GM10266 (cell line): ENCODE measurements around the gene WAS.
"Not testable (repeated sequence)": the region's sequence is repeated elsewhere in the genome, so short reads cannot be mapped to it uniquely, and the experiment has no call there.

Experiments
- DNase-seq: peaks from one replicate; pipeline ENCODE4 v3.0.0; 2012; ENCODE audit errors: extremely low spot score
- CTCF ChIP-seq: IDR thresholded peaks from 2 replicates; pipeline ENCODE4 v1.5.1; 2012; ENCODE audit warnings: mild to moderate bottlenecking, low read depth; ENCODE audit not compliant: control insufficient read depth, insufficient read depth; ENCODE audit errors: missing control alignments

The WAS gene

GRCh38 chrX:48677516-48677915, 6.1 kb upstream of the WAS start:
- no peak for TF ChIP-seq CTCF
- no peak for DNase-seq

- not testable (repeated sequence) for DNase-seq
Observed at GRCh38 chrX:48680467-48680866, 3.1 kb upstream of the WAS start.

- DNase-seq, result not testable (repeated sequence)
Observed at GRCh38 chrX:48680925-48681324, 2.7 kb upstream of the WAS start.

GRCh38 chrX:48681539-48682183, 1.9 kb upstream of the WAS start:
- no peak for DNase-seq

GRCh38 chrX:48682795-48683194, 804 bp upstream of the WAS start:
- DNase-seq, result not testable (repeated sequence)

More at GRCh38 chrX:48681539-48682183, 1.9 kb upstream of the WAS start:
- no peak for TF ChIP-seq CTCF

GRCh38 chrX:48684134-48684533, 535 bp downstream of the WAS start:
- DNase-seq, result no peak
- no peak for TF ChIP-seq CTCF

GRCh38 chrX:48685416-48685815, 1.8 kb downstream of the WAS start:
- no peak for DNase-seq
- no peak for TF ChIP-seq CTCF

GRCh38 chrX:48688531-48689150, 5.0 kb downstream of the WAS start:
- no peak for TF ChIP-seq CTCF

GRCh38 chrX:48689208-48689920, 5.8 kb downstream of the WAS start:
- TF ChIP-seq CTCF, result no peak

More at GRCh38 chrX:48688531-48689150, 5.0 kb downstream of the WAS start:
- no peak for DNase-seq

GRCh38 chrX:48691746-48692145, 8.1 kb downstream of the WAS start:
- DNase-seq, result not testable (repeated sequence)

More at GRCh38 chrX:48689208-48689920, 5.8 kb downstream of the WAS start:
- DNase-seq, result no peak
